Measurements from ENCODE around the gene SNTG2. TPM values are rescaled to one million over a fixed set of nuclear protein-coding genes. Genes with fewer than 3 reads are reported as not detected.
"Not testable (repeated sequence)": the region's sequence is repeated elsewhere in the genome, so short reads cannot be mapped to it uniquely, and the experiment has no call there.

Gene SNTG2
- polyA plus RNA-seq, 5 donors, result 0.44 to 0.85 (median 0.54) TPM

GRCh38 chr2:1407950-1408675, 457.5 kb downstream of the SNTG2 start:
- no peak for DNase-seq

GRCh38 chr2:1413156-1413710, 462.6 kb downstream of the SNTG2 start, which contains the start of gene TPO:
TPO (plus strand) TSS chr2:1413463; CDS start chr2:1414409, 946 bp downstream.
- no peak for DNase-seq

DNA sequence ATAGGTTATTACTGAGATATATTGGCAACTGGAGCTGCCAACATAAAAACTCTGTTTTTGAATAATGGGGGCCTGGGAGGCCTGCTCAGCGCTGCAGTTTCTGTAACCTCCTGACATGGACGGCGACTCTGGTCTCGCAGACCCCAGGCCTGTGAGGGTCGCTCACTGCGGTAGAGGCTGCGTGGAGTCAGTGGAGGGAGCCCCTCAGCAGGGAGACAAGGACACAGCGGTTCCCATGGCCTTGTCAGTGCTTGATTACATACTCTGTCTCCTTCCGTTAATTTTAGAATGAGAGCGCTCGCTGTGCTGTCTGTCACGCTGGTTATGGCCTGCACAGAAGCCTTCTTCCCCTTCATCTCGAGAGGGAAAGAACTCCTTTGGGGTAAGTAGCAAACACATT, 463.5 kb downstream of the SNTG2 start:
- DNase-seq, result no peak

DNA sequence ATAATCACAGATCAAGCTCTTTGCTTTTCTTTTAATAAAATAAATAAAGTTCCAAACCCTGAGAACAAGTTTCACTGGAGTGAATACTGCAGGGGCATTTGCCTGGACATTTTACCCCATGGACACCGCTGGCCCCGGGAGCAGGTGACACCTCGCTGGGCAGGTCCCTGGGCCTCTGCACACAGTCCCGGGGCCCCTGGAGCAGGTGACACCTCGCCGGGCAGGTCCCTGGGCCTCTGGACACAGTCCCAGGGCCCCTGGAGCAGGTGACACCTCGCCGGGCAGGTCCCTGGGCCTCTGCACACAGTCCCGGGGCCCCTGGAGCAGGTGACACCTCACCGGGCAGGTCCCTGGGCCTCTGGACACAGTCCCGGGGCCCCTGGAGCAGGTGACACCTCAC, 464.3 kb downstream of the SNTG2 start:
- not testable (repeated sequence) for DNase-seq

DNA sequence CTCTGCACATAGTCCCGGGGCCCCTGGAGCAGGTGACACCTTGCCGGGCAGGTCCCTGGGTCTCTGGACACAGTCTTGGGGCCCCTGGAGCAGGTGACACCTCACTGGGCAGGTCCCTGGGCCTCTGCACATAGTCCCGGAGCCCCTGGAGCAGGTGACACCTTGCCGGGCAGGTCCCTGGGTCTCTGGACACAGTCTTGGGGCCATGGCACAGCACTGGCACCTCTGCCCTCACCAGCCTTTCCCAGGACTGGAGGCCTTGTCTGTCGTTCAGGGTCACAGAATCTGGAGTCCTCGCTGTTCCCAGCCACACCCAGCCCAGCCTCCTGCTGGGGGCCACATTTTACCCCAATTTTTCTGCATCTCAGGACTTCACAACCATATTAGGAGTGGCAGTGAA, 464.9 kb downstream of the SNTG2 start:
- no peak for DNase-seq

All from right lung (tissue), 5 donors.